ENCODE results near the gene SLC22A5.
A peak's percentile ranks its signal among the peaks of the same experiment; 100 is the strongest.

SLC22A5 gene

DNA sequence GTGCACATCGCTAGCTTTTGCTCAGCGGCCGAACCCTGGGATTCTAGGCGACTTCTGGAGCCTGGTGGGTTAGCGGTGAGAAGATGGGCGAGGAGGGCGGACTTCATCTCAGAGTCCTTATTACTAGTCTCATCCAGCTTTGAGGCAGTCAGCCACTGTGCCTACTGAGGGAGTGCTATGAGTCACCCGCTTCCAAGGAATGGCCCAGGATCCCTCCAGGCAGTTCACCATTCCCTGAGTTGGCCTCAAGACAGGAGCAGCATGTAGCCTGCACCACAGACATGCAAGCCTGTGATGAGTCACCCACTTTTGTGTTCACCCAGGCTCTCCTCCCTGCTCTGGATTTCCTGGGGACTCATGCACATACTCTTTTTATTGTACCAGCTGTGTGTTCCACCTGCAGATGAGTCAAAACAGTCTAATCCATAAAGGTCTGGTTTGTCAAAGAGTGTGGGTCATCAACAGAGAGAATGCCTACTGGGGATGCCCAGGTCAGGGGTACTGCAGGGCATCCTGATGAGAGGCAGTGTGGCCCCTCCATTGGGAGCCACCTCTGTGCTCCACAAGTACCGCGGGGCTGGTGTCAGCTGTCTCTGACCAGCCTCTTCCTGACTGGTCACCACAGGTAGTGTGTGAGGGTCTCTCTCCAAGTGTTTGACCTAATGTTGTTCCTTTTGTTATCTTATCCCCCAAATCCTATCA is 20.2 kb downstream of the SLC22A5 start:
- CTCF ChIA-PET = interaction anchor here (1.1 to 7.6 kb wide), 6 partner anchors 21 to 210 kb away, joined by 3 to 140 read pairs (median 6); no protein-coding TSS in a partner anchor
- no peak overlapping the region for H3K27ac ChIP-seq (ENCODE audit: extremely low read depth, low read depth, low read length)
- no peaks in the 10 kb centered on the region for H3K4me1 ChIP-seq (ENCODE audit: control insufficient read depth, insufficient read depth, low read length)
- POLR2A ChIA-PET = interaction anchor here (0.9 to 1.4 kb wide), 3 partner anchors 20 to 101 kb away, joined by 3 to 8 read pairs (median 4); partner anchors contain the start of genes IRF1 and SLC22A5
- H3K36me3 ChIP-seq (ENCODE audit: control insufficient read depth in 2 of 2, insufficient read depth in 1 of 2, low read length in 2 of 2) = peaks cover 0 to 89% of the 10 kb centered on the region in 2 experiments; a peak in 1 of 3 replicates
- no peak overlapping the region for H3K4me3 ChIP-seq (ENCODE audit: low read depth, low read length)
- no peaks in the 10 kb centered on the region for H3K9me3 ChIP-seq (ENCODE audit: control insufficient read depth, insufficient read depth, low read depth, low read length)
- TF ChIP-seq ZNF394 (tag by site-specific recombination; IDR thresholded peaks at IDR 0.05; ENCODE audit: borderline replicate concordance) = peak; percentile 54; the same call in 1 of the 2 replicates
- peak; percentile 35; the same call in 1 of the 2 replicates for TF ChIP-seq ZBTB21 (tag by site-specific recombination; IDR thresholded peaks at IDR 0.05)
- no peak for TF ChIP-seq ZNF37A (tag by site-specific recombination; IDR thresholded peaks at IDR 0.05)
- TF ChIP-seq ZNF266 (tag by site-specific recombination; IDR thresholded peaks at IDR 0.05; ENCODE audit: low read depth) = no peak
- TF ChIP-seq SP3 (tag by site-specific recombination; IDR thresholded peaks at IDR 0.05) = peak; percentile 22; the same call in 1 of the 2 replicates
- no peak for TF ChIP-seq ZFP3 (tag by site-specific recombination; IDR thresholded peaks at IDR 0.05; ENCODE audit: low read depth)
- TF ChIP-seq ZNF560 (tag by site-specific recombination; IDR thresholded peaks at IDR 0.05; ENCODE audit: borderline replicate concordance) = no peak
- TF ChIP-seq SP7 (tag by site-specific recombination; IDR thresholded peaks at IDR 0.05) = peak; percentile 91
- TF ChIP-seq, protein P1, sequence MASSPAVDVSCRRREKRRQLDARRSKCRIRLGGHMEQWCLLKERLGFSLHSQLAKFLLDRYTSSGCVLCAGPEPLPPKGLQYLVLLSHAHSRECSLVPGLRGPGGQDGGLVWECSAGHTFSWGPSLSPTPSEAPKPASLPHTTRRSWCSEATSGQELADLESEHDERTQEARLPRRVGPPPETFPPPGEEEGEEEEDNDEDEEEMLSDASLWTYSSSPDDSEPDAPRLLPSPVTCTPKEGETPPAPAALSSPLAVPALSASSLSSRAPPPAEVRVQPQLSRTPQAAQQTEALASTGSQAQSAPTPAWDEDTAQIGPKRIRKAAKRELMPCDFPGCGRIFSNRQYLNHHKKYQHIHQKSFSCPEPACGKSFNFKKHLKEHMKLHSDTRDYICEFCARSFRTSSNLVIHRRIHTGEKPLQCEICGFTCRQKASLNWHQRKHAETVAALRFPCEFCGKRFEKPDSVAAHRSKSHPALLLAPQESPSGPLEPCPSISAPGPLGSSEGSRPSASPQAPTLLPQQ (tag by site-specific recombination; IDR thresholded peaks at IDR 0.05) = peak; percentile 70
- peak; percentile 70 for TF ChIP-seq ZNF24 (tag by site-specific recombination; IDR thresholded peaks at IDR 0.05)
- TF ChIP-seq ZNF174 (tag by site-specific recombination; IDR thresholded peaks at IDR 0.05) = no peak
- no peak for TF ChIP-seq TRIM28 (IDR thresholded peaks at IDR 0.05; ENCODE audit: borderline replicate concordance, low read length)
- TF ChIP-seq, protein P2, sequence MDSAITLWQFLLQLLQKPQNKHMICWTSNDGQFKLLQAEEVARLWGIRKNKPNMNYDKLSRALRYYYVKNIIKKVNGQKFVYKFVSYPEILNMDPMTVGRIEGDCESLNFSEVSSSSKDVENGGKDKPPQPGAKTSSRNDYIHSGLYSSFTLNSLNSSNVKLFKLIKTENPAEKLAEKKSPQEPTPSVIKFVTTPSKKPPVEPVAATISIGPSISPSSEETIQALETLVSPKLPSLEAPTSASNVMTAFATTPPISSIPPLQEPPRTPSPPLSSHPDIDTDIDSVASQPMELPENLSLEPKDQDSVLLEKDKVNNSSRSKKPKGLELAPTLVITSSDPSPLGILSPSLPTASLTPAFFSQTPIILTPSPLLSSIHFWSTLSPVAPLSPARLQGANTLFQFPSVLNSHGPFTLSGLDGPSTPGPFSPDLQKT (IDR thresholded peaks at IDR 0.05; ENCODE audit: borderline replicate concordance, low read depth, low read length) = no peak
- TF ChIP-seq, protein P3, sequence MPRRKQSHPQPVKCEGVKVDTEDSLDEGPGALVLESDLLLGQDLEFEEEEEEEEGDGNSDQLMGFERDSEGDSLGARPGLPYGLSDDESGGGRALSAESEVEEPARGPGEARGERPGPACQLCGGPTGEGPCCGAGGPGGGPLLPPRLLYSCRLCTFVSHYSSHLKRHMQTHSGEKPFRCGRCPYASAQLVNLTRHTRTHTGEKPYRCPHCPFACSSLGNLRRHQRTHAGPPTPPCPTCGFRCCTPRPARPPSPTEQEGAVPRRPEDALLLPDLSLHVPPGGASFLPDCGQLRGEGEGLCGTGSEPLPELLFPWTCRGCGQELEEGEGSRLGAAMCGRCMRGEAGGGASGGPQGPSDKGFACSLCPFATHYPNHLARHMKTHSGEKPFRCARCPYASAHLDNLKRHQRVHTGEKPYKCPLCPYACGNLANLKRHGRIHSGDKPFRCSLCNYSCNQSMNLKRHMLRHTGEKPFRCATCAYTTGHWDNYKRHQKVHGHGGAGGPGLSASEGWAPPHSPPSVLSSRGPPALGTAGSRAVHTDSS (tag by site-specific recombination; IDR thresholded peaks at IDR 0.05) = no peak
- peak; percentile 47; the same call in 1 of the 2 replicates for TF ChIP-seq ZNF184 (tag by site-specific recombination; IDR thresholded peaks at IDR 0.05)
- no peak for TF ChIP-seq ZNF202 (tag by site-specific recombination; IDR thresholded peaks at IDR 0.05; ENCODE audit: borderline replicate concordance)
- TF ChIP-seq, protein P4, sequence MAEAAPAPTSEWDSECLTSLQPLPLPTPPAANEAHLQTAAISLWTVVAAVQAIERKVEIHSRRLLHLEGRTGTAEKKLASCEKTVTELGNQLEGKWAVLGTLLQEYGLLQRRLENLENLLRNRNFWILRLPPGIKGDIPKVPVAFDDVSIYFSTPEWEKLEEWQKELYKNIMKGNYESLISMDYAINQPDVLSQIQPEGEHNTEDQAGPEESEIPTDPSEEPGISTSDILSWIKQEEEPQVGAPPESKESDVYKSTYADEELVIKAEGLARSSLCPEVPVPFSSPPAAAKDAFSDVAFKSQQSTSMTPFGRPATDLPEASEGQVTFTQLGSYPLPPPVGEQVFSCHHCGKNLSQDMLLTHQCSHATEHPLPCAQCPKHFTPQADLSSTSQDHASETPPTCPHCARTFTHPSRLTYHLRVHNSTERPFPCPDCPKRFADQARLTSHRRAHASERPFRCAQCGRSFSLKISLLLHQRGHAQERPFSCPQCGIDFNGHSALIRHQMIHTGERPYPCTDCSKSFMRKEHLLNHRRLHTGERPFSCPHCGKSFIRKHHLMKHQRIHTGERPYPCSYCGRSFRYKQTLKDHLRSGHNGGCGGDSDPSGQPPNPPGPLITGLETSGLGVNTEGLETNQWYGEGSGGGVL (tag by site-specific recombination; IDR thresholded peaks at IDR 0.05) = peak; percentile 24; the same call in 1 of the 2 replicates
- TF ChIP-seq ZNF112 (tag by site-specific recombination; IDR thresholded peaks at IDR 0.05) = no peak
- TF ChIP-seq ZBTB17 (tag by site-specific recombination; IDR thresholded peaks at IDR 0.05) = peak; percentile 51; the same call in 1 of the 2 replicates
- TF ChIP-seq BCL11A (tag by site-specific recombination; IDR thresholded peaks at IDR 0.05; ENCODE audit: low read depth) = no peak
- TF ChIP-seq TCF7L2 (IDR thresholded peaks at IDR 0.05; ENCODE audit: borderline replicate concordance, low read depth, low read length) = no peak
- no peak for TF ChIP-seq ZNF501 (tag by site-specific recombination; IDR thresholded peaks at IDR 0.05)
- TF ChIP-seq ZFP37 (tag by site-specific recombination; IDR thresholded peaks at IDR 0.05) = peak; percentile 67
- no peak for TF ChIP-seq ZNF391 (tag by site-specific recombination; IDR thresholded peaks at IDR 0.05; ENCODE audit: borderline replicate concordance, low read depth)
- no peak for TF ChIP-seq HOXA7 (CRISPR knock-in tag; IDR thresholded peaks at IDR 0.05; ENCODE audit: borderline replicate concordance)
- no peak for TF ChIP-seq MYNN (tag by site-specific recombination; IDR thresholded peaks at IDR 0.05; ENCODE audit: borderline replicate concordance)
- TF ChIP-seq ZNF621 (tag by site-specific recombination; IDR thresholded peaks at IDR 0.05) = no peak
- TF ChIP-seq ZNF600 (tag by site-specific recombination; IDR thresholded peaks at IDR 0.05) = peak; percentile 98
- no peak for TF ChIP-seq ZNF571 (tag by site-specific recombination; IDR thresholded peaks at IDR 0.05)
- TF ChIP-seq ZXDB (tag by site-specific recombination; IDR thresholded peaks at IDR 0.05) = 0 out of 2 replicates have a peak, but pooled peaks have one; percentile 16
- no peak for TF ChIP-seq ZNF175 (tag by site-specific recombination; IDR thresholded peaks at IDR 0.05)

All from HEK293 (cell line).